ENCODE results near the gene ABCG2.
A peak's percentile ranks its signal among the peaks of the same experiment; 100 is the strongest.
"Not testable (repeated sequence)": the region's sequence is repeated elsewhere in the genome, so short reads cannot be mapped to it uniquely, and the experiment has no call there.

The ABCG2 gene

DNA sequence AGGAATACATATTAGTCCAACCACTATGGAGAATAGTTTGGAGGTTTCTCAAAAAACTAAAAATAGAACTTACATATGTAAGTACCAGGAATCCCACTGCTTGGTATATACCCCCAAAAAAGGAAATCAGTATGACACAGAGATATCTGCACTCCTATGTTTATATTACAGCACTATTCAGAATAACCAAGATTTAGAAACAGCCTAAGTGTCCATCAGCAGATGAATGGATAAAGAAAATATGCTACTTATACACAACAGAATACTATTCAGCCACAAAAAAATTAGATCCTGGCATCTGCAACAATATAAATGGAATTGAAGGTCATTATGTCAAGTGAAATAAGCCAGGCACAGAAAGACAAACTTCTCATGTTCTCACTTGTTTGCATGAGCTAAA is 27.5 kb upstream of the ABCG2 start:
- H3K9me3 Mint-ChIP-seq = no peaks in the 10 kb centered on the region
- peaks cover 9% of the 10 kb centered on the region for H3K27me3 Mint-ChIP-seq
- H3K36me3 Mint-ChIP-seq (ENCODE audit: low read depth) = no peaks in the 10 kb centered on the region
- H3K4me3 Mint-ChIP-seq = no peak overlapping the region
- ATAC-seq = no peak
- H3K27ac Mint-ChIP-seq = no peak overlapping the region
- H3K4me1 Mint-ChIP-seq = peaks cover 4% of the 10 kb centered on the region
- DNase-seq = no peak

DNA sequence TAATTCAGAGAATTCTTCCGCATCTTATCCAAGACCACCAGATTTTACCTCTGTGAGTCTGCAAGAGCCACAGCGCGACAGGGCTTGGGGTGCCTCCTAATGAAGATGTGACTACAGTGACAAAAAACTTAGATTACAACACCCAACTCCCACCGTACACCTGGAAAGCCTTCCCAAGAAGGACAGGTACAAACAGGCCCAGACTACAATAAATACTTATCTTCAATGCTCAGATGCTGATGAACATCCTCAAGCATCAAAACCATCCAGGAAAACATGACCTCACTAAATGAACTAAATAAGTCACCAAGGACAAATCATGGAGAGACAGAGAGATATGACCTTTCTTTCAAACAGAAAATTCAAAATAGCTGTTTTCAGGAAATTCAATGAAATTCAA is 20.8 kb upstream of the ABCG2 start:
- no peak overlapping the region for H3K4me3 Mint-ChIP-seq
- peaks cover 10% of the 10 kb centered on the region for H3K9me3 Mint-ChIP-seq
- ATAC-seq (no peak), DNase-seq (no peak)
- no peaks in the 10 kb centered on the region for H3K36me3 Mint-ChIP-seq (ENCODE audit: low read depth)
- peaks cover 2% of the 10 kb centered on the region for H3K4me1 Mint-ChIP-seq
- H3K27ac Mint-ChIP-seq = no peak overlapping the region
- H3K27me3 Mint-ChIP-seq = peaks cover 5% of the 10 kb centered on the region

DNA sequence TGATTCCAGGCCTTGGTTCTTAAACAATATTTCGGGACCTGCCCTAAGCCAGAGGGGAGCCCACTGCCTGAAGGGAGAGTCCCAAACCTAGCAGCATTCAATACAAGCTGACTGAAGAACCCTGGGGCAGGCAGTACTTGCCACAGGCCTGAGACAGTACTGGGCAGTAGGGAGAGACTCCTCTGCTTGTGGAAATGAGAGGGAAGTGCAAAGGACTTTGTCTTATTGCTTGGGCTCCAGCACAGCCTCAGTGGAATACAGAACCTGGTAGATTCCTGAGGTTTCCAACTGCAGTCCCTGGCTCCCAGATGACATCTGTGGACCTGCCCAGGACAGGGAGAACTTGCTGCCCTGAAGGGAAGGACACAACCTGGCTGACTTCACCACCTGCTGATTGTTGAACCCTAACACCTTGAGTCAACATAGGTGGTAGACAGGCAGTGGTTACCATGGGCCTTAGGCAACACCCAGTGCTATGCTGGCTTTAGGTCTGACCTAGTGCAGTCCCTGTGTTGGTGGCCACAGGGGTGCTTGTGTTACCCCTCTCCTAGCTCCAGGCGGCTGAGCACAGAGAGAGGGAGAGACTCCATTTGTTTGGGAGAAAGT is 20.3 kb upstream of the ABCG2 start:
- ATAC-seq = no peak
- H3K4me1 Mint-ChIP-seq = peaks cover 2% of the 10 kb centered on the region

DNA sequence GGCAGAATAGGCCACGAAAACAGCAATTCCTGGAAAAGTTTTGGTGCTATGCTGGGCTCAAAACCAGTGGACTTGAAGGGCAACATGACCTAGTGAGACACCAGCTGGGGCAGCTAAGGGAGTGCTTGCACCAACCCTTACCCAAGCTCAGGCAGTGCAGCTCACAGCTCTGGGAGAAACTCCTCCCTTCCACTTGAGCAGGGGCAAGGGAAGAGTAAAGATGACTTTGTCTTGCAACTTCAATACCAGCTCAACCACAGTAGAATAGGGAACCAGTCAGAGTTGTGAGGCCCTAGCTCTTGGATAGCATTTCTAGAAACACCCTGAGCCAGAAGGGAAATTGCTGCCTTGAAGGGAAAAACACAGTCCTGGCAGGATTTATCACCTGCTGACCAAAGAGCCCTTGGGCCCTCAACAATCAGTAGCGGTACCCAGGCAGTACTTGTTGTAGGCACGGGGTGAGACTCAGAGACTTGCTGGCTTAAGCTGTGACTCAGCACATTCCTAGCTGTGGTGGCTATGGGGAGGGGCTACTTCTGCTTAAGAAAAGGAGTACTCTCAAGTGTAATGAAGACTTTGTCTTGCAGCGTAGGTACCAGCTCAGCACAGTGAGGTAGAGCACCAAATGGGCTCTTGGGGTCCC is 19.7 kb upstream of the ABCG2 start:
- no peaks in the 10 kb centered on the region for H3K27me3 Mint-ChIP-seq
- ATAC-seq (no peak), DNase-seq (no peak)
- H3K27ac Mint-ChIP-seq = no peak overlapping the region
- no peaks in the 10 kb centered on the region for H3K36me3 Mint-ChIP-seq (ENCODE audit: low read depth)
- peaks cover under 1% of the 10 kb centered on the region for H3K4me1 Mint-ChIP-seq
- peaks cover 10% of the 10 kb centered on the region for H3K9me3 Mint-ChIP-seq
- H3K4me3 Mint-ChIP-seq = no peak overlapping the region

More for the DNA sequence above, 20.3 kb upstream of the ABCG2 start:
- DNase-seq = no peak
- H3K4me3 Mint-ChIP-seq = no peak overlapping the region
- H3K36me3 Mint-ChIP-seq (ENCODE audit: low read depth) = no peaks in the 10 kb centered on the region
- H3K9me3 Mint-ChIP-seq = peaks cover 10% of the 10 kb centered on the region
- no peaks in the 10 kb centered on the region for H3K27me3 Mint-ChIP-seq
- H3K27ac Mint-ChIP-seq = no peak overlapping the region

DNA sequence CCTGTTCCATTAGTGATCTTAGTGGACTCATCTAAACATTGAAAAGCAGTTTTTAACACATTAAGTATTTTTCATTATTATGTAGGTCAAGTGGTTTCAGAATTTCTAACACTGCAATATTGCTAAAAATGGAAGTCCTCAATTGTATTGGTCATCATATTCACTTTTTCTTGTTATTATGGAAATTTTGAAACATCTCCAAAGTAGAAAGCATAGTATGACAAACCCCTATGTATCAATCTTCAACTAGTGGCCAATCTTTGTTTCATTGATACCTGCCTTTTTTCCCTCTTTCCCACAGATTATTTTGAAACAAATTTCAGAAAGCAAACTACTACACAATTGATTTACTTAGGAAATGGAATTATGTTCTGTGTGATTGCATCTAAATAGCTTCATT is 14.5 kb upstream of the ABCG2 start:
- no peak overlapping the region for H3K27ac Mint-ChIP-seq
- DNase-seq = no peak
- peaks cover 3% of the 10 kb centered on the region for H3K4me1 Mint-ChIP-seq
- no peak overlapping the region for H3K4me3 Mint-ChIP-seq
- H3K36me3 Mint-ChIP-seq (ENCODE audit: low read depth) = no peaks in the 10 kb centered on the region
- no peak for ATAC-seq
- H3K27me3 Mint-ChIP-seq = no peaks in the 10 kb centered on the region
- no peaks in the 10 kb centered on the region for H3K9me3 Mint-ChIP-seq

DNA sequence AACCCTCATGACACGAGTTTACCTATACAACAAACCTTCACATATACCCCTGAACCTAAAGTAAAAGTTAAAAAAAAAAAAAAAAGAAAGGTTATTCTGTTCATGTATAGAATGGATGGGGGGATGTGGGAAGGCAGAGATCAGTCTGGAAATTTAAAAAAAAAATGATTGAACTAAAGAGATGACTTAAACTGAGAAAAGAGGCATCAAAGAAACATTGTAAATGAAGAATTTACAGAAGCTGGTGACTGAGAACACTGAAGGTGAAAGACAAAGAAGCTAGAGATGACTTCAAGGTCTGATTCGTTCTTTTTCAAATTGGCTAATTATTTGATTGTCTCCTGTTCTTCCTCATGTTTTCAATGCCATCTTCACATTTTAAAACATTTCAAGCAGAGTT is 12.8 kb upstream of the ABCG2 start:
- H3K27ac Mint-ChIP-seq = no peak overlapping the region
- DNase-seq (no peak), ATAC-seq (no peak)
- H3K4me3 Mint-ChIP-seq = no peak overlapping the region
- no peaks in the 10 kb centered on the region for H3K36me3 Mint-ChIP-seq (ENCODE audit: low read depth)
- H3K27me3 Mint-ChIP-seq = no peaks in the 10 kb centered on the region
- H3K4me1 Mint-ChIP-seq = peaks cover 3% of the 10 kb centered on the region
- H3K9me3 Mint-ChIP-seq = no peaks in the 10 kb centered on the region

DNA sequence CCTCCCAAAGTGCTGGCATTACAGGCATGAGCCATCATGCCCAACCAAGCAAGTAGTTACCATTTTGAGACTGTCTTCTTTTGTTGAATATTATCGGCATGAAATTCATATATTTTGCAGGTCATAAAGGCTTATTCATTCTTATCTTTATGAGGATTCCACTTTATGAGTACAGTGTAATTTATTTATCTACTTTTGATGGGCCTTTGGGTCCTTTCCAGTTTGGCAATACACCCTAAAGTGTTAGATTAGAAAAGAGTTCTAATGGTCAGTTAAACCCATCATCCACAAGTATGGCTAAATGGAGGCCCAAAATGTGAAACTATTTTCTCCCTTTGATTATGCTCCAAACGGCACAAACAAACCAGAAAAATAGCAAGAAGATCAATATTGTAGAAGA is 10.9 kb upstream of the ABCG2 start:
- Mint-ChIP-seq H3K9me3 (peaks cover 3% of the 10 kb centered on the region), H3K27ac (no peak overlapping the region), H3K4me1 (peaks cover 3% of the 10 kb centered on the region), H3K27me3 (peaks cover 5% of the 10 kb centered on the region), H3K36me3 (ENCODE audit: low read depth) (no peaks in the 10 kb centered on the region), H3K4me3 (no peak overlapping the region)
- ATAC-seq = no peak
- no peak for DNase-seq

DNA sequence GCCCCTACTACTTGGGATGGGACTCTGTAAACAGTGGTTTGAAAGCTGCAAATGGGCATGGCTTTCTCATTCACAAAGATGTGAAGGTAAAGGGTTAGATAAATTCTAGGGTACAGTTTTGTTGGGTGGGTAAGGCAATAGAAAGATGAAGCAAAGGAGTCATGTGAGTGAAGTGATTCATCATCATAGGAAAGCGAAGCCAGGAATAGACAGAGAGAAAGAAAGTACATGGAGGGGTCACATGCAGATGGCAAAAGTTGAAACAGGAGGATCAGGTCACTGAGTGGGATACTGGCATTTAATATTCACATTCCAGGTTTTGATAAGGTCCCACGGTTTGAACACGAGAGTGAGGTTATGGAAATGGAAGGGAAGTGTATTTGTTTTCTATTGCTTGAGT is 8.2 kb upstream of the ABCG2 start:
- no peak overlapping the region for H3K4me3 Mint-ChIP-seq
- H3K36me3 Mint-ChIP-seq (ENCODE audit: low read depth) = no peaks in the 10 kb centered on the region
- DNase-seq (no peak), ATAC-seq (no peak)
- H3K27me3 Mint-ChIP-seq = peaks cover 7% of the 10 kb centered on the region
- peaks cover 3% of the 10 kb centered on the region for H3K9me3 Mint-ChIP-seq
- H3K27ac Mint-ChIP-seq = no peak overlapping the region
- no peaks in the 10 kb centered on the region for H3K4me1 Mint-ChIP-seq

DNA sequence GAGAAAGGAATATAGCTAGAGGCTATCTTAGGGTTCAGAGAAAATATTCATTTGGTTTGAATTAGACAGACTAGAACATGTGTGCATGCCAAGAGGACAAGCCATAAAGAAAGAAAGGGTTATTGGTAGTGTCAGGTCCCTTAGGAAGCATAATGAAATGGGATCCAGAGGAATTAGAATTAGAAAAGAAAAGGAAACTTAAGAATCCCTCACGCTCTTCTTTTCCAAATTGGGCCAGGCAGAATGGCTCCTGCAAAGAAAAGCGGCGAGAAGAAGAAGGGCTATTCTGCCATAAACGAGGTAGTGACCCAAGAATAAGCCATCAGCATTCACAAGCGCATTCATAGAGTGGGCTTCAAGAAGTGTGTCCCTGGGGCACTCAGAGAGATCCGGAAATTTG is 4.9 kb upstream of the ABCG2 start:
- Mint-ChIP-seq H3K27me3 (peaks cover 16% of the 10 kb centered on the region), H3K27ac (no peak overlapping the region), H3K4me3 (no peak overlapping the region), H3K4me1 (peaks cover 8% of the 10 kb centered on the region), H3K36me3 (ENCODE audit: low read depth) (no peaks in the 10 kb centered on the region), H3K9me3 (peaks cover 3% of the 10 kb centered on the region)
- no peak for ATAC-seq
- DNase-seq = no peak

DNA sequence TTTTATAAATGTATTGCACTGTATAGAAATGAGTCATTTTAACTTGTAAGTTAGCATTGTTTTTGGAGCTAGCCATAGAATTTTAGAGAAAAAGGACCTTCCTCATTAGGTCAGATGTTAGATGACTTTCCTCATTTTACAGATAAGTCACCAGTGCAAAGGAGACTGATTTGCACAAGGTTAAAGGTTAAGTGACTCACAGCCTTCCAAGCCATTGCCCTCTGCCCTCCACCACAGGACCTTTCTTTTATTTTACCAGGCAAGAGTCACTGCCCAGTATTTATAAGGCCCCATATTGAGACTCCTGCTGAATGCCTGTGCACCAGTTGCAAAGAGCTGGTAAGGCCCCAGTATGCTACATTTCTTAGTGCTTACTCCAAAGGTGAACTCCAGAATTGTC is 4.2 kb upstream of the ABCG2 start:
- no peak overlapping the region for H3K27ac Mint-ChIP-seq
- H3K4me3 Mint-ChIP-seq = no peak overlapping the region
- peaks cover 15% of the 10 kb centered on the region for H3K4me1 Mint-ChIP-seq
- ATAC-seq (no peak), DNase-seq (no peak)
- H3K27me3 Mint-ChIP-seq = peaks cover 23% of the 10 kb centered on the region
- peaks cover 3% of the 10 kb centered on the region for H3K9me3 Mint-ChIP-seq
- H3K36me3 Mint-ChIP-seq (ENCODE audit: low read depth) = no peaks in the 10 kb centered on the region

DNA sequence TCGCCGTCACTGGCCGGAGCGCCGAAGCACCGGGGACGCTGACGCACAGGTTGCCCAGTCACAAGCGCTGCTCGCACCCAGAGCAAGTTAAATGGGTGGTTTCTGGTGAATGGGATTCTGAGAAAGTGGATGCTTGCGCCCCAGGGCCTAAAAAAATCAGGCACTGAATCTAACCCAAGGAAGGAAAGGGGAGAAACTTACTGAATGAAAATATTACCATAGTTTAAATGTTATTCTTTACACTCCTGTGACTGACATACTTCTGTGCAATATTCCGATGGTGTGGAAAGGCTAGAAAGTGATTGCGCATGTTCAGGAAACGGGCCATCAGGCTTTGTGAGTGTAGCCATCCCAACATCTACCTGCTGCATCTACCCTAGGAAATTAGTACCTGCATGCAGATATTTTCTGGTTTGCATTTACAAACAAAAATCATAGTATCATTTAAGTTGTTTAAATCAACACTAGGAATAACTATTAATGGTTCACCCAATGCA is 838 bp upstream of the ABCG2 start:
- H3K27ac Mint-ChIP-seq = peak overlapping the region; percentile 39
- H3K4me3 Mint-ChIP-seq = peak overlapping the region; percentile 81
- H3K4me1 Mint-ChIP-seq = peaks cover 17% of the 10 kb centered on the region
- H3K36me3 Mint-ChIP-seq (ENCODE audit: low read depth) = no peaks in the 10 kb centered on the region
- ATAC-seq = no peak
- no peaks in the 10 kb centered on the region for H3K9me3 Mint-ChIP-seq
- DNase-seq = no peak
- peaks cover 32% of the 10 kb centered on the region for H3K27me3 Mint-ChIP-seq

DNA sequence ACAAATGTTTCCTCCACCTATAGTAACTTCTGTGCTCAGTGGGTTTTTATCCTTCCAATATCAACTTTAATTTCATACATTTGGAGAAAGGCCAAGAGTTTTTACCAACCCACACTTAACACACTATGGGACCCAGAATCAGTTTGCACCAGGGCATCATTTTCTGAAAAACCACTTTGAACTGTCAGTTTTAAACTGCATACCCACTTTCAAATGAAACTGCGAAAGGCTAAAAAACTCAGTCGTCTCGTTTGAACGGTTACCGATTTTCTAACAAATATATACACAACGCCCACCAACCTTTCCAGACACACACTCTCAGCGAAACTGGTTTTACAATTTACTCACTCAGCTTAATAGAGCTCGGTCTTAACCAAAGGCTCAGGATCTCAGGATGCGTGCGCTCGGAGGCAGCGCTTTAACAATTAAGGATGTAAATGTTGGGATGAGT is 376 bp downstream of the ABCG2 start:
- H3K36me3 Mint-ChIP-seq (ENCODE audit: low read depth) = no peaks in the 10 kb centered on the region
- H3K27ac Mint-ChIP-seq = peak overlapping the region; percentile 80
- peaks cover 17% of the 10 kb centered on the region for H3K4me1 Mint-ChIP-seq
- no peaks in the 10 kb centered on the region for H3K9me3 Mint-ChIP-seq
- peak overlapping the region; percentile 86 for H3K4me3 Mint-ChIP-seq
- ATAC-seq (peak; percentile 82), DNase-seq (no peak)
- H3K27me3 Mint-ChIP-seq = peaks cover 32% of the 10 kb centered on the region

DNA sequence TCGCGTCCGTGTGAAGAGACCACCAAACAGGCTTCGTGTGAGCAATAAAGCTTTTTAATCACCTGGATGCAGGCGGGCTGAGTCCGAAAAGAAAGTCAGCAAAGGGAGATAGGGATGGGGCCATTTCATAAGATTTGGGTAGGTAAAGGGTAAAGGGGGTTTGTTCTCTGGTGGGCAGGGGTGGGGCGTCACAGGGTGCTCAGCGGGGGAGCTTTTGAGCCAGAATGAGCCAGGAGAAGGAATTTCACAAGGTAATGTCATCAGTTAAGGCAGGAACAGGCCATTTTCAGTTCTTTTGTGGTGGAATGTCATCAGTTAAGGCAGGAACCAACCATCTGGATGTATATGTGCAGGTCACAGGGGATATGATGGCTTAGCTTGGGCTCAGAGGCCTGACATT is 6.1 kb downstream of the ABCG2 start:
- H3K9me3 Mint-ChIP-seq; ATAC-seq; H3K4me3 Mint-ChIP-seq; H3K27ac Mint-ChIP-seq; DNase-seq; H3K36me3 Mint-ChIP-seq (ENCODE audit: low read depth); H3K4me1 Mint-ChIP-seq: not testable (repeated sequence)
- peaks cover 12% of the 10 kb centered on the region for H3K27me3 Mint-ChIP-seq

DNA sequence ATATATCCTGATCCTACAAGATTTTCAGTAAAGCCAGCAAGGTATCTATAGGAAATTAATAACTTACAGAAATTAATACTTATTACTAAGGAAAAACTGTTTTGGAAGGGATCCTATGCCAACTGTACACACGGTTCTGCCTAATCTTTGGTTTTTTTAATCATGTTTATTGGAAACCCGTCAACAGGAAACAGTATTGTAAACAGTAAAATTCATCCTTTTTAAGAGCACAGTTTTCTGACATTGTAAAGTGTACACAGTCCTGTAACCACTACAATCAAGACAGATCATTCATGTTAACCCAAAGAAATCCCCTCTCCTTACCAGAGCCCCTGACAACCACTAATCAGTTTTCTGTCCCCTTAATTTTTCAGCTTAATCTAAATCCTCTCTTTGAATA is 9.9 kb downstream of the ABCG2 start:
- Mint-ChIP-seq H3K4me3 (no peak overlapping the region), H3K36me3 (ENCODE audit: low read depth) (no peaks in the 10 kb centered on the region), H3K27me3 (peaks cover 4% of the 10 kb centered on the region), H3K27ac (no peak overlapping the region), H3K4me1 (no peaks in the 10 kb centered on the region), H3K9me3 (no peaks in the 10 kb centered on the region)
- DNase-seq = no peak
- no peak for ATAC-seq

DNA sequence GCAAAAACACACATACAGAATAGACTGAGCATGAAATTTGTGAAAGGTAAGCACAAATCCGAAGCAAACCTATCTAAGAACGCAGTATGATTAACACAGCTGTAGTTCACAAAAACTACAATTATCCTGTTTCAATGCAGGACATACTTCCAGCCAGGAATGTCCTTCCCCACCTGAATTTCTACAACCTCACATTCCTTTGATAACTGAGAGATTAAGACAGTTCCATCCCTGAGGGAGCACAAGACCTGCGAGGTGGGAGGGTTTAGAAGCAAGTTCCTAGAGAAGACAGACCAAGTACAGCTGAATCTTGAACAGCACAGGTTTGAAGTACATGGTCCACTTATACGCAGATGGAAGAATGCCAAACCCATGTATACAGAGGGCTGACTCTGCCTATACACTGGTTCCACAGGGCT is 10.6 kb downstream of the ABCG2 start:
- no peaks in the 10 kb centered on the region for H3K36me3 Mint-ChIP-seq (ENCODE audit: low read depth)
- DNase-seq (no peak), ATAC-seq (no peak)
- no peaks in the 10 kb centered on the region for H3K4me1 Mint-ChIP-seq
- H3K9me3 Mint-ChIP-seq = no peaks in the 10 kb centered on the region
- H3K27me3 Mint-ChIP-seq = peaks cover 4% of the 10 kb centered on the region
- H3K27ac Mint-ChIP-seq = no peak overlapping the region
- no peak overlapping the region for H3K4me3 Mint-ChIP-seq

Data from activated naive CD8-positive, alpha-beta T cell treated with anti-CD3 and anti-CD28 coated beads, Interleukin-2, amount 50 U/mL, for 24 hours (primary cell).